ENCODE data around the gene CHD1L.
"Not testable (repeated sequence)": the region's sequence is repeated elsewhere in the genome, so short reads cannot be mapped to it uniquely, and the experiment has no call there.

CHD1L gene

GRCh38 chr1:147267711-147268110 lies 25.2 kb downstream of the CHD1L start:
- no peak for DNase-seq (ENCODE audit: low spot score)

DNA sequence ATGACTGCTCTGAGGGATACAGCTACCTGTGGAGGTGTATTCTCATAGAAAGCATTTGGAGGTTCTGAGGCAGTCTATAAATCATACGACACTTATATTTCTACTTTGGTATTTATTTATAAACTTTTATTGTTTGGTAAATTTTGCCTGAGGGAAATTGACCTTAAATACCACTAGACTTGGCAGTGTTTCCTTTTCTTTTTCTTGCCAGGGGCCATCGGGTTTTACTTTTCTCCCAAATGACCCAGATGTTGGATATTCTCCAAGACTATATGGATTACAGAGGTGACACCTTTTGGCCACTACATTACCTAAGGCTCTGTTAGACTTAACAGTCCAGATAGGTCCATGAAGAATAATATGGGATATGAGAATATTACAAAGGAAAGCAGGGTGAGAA lies 28.2 kb downstream of the CHD1L start:
- DNase-seq (ENCODE audit: low spot score), result no peak

DNA sequence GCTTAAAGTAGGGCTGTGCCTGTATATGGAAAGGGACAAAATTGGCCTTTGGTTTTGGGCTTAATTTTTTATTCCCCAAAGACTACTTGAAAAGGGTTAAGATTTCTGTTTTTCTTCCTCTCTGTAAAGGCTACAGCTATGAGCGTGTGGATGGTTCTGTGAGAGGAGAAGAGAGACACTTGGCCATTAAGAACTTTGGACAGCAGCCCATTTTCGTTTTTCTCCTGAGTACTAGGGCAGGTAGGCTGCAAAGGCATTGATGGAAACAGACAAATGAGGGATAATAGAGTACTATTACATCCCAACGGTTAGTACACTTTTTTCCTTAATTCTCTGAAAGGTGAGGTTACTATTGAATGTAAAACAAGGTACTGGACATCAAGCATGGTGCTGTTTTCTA lies 29.6 kb downstream of the CHD1L start:
- no peak for DNase-seq (ENCODE audit: low spot score)

- peak; percentile 68 for DNase-seq (ENCODE audit: low spot score)
Observed at GRCh38 chr1:147273409-147274336, 31.2 kb downstream of the CHD1L start.

- DNase-seq (ENCODE audit: low spot score), result no peak
Observed at GRCh38 chr1:147281950-147282349, 39.5 kb downstream of the CHD1L start.

DNA sequence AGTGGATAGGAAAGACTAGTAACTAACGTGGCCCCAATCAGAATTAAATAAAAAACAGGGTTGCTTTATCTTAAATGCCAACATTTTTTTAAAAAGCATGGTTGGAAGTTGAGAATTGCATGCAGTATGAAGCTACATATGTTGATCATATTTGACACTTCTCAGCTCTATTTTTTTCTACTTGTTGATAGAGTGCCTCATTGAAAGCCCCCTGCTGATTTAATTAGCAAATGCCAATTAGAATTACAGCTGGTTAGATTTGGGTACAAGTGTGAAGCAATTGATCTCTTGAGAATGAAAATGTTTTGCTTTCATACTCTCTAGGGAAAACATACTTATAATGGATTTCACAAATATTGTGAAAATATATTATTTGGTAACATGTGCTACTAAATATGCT lies 40.5 kb downstream of the CHD1L start:
- no peak for DNase-seq (ENCODE audit: low spot score)

DNA sequence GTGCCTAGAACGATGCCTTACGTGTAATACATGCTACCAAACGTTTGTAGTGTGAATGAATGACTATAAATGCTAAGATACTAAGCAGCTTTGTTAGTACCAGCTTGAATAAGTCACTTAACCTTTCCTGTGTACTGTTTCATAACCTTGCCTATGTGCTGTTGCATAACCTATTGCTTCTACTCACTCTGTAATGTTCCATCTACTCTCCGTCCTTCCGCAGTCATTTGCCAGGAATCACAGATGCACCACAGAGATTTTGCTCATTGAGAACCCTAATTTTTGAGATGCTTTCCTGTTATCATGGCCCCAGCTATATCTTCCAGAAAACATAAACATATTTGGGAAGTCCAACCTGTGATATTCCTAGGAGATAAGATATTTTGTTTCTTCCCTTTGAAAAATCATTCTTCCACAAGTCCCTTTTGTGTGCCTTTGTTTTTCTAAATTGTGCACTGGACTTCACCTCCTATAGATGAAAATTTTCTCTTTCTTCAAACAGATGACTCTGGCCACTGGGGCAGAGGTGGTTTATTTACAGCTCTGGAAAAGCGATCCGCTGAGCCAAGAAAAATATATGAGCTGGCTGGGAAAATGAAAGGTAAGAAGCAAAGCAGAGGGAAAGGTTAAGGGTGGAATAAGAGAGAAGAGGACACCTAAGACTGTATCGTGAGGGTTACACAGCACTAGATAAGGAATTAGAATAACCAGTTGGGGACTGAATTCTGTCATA lies 44.8 kb downstream of the CHD1L start:
- DNase-seq (ENCODE audit: low spot score), result no peak

- DNase-seq (ENCODE audit: low spot score), result peak; percentile 74
Observed at GRCh38 chr1:147292012-147292411, 49.5 kb downstream of the CHD1L start.

GRCh38 chr1:147292631-147293251 lies 50.3 kb downstream of the CHD1L start:
- peak; percentile 97 for DNase-seq (ENCODE audit: low spot score)

- DNase-seq (ENCODE audit: low spot score), result no peak
Observed at GRCh38 chr1:147297438-147297837, 55.0 kb downstream of the CHD1L start.

- not testable (repeated sequence) for DNase-seq (ENCODE audit: low spot score)
Observed at GRCh38 chr1:147305803-147306202, 63.3 kb downstream of the CHD1L start.

DNA sequence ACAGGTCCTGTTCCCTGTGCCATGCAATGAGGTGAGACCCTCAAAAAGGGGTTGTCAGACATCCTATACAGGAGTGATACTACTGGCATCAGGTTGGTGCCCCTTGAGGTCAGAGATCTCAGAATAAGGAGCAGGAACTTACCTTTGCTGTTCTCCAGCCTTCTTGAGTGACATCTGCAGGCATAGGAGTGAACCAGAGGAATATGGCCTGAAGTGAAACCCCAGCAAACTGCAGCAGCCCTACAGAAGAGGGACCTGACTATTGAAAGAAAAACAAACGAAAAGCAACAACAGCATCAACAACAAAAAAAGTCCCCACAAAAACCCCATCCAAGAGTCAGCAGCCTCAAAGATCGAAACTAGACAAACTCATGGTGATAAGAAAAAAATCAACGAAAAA lies 74.5 kb downstream of the CHD1L start:
- no peak for DNase-seq (ENCODE audit: low spot score)

DNA sequence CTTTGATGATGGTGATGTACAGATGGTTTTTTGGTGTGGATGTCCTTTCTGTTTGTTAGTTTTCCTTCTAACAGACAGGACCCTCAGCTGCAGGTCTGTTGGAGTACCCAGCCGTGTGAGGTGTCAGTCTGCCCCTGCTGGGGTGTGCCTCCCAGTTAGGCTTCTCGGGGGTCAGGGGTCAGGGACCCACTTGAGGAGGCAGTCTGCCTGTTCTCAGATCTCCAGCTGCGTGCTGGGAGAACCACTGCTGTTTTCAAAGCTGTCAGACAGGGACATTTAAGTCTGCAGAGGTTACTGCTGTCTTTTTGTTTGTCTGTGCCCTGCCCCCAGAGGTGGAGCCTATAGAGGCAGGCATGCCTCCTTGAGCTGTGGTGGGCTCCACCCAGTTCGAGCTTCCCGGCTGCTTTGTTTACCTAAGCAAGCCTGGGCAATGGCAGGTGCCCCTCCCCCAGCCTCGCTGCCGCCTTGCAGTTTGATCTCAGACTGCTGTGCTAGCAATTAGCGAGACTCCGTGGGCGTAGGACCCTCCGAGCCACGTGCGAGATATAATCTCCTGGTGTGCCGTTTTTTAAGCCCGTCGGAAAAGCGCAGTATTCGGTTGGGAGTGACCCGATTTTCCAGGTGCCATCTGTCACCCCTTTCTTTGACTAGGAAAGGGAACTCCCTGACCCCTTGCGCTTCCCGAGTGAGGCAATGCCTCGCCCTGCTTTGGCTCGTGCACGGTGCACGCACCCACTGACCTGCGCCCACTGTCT lies 84.6 kb downstream of the CHD1L start:
- DNase-seq (ENCODE audit: low spot score), result not testable (repeated sequence)

DNA sequence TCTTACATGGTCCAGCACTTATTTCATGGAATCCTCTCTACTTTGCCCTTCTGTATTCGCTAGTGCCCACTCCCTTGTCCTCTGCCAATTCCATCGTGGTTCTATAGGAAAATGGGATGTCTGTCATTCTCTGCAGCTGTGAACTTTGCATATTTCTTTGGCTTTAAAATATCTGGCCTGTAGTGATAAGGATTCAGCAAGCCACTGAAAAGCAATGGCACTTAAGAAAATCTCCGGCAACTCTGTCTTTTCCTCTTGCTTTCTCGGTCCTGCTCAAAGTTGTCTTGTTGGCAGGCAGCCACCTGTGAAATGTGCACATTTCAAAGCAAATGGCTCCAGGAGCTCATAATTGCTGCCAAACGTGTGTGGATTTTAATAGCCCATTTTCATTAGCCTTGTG lies 91.8 kb downstream of the CHD1L start:
- no peak for DNase-seq (ENCODE audit: low spot score)

- DNase-seq (ENCODE audit: low spot score), result no peak
Observed at GRCh38 chr1:147336291-147336690, 93.8 kb downstream of the CHD1L start.

GRCh38 chr1:147337040-147337630 lies 94.7 kb downstream of the CHD1L start:
- DNase-seq (ENCODE audit: low spot score), result no peak

DNA sequence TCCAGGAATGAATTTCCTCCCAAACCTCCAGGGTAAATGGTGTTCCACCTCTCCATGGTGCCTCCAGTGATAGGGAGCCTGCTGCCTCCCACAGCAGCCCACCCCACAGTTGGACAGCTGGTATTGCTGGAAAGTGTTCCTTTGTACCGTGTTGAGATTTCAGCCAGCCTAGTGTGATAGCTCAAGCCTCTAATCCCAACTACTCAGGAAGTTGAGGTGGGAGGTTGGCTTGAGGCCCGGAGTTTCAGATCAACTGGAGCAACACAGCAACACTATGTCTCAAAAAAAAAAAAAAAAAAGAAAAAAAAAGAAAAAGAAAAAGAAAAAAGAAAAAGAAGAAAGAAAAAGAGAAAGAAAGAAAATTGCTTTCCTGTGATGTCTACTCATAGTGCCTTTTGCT lies 96.1 kb downstream of the CHD1L start:
- DNase-seq (ENCODE audit: low spot score), result no peak

- DNase-seq (ENCODE audit: low spot score), result no peak
Observed at GRCh38 chr1:147341246-147341645, 98.8 kb downstream of the CHD1L start.
